Endometrial microvascular endothelial cells (primary cell): Measurements from ENCODE around the gene FAM83C. TPM values are rescaled to one million over a fixed set of nuclear protein-coding genes. Genes with fewer than 3 reads are reported as not detected.
"Not testable (repeated sequence)": the region's sequence is repeated elsewhere in the genome, so short reads cannot be mapped to it uniquely, and the experiment has no call there.

Experiments used
- in situ Hi-C: cut with HindIII; loops from 2 replicates; pipeline ENCODE4 v1.10.0; 2017; ENCODE audit warnings: low sequenced_read_pairs, low pct_unique_long_range_greater_than_20kb; ENCODE audit errors: inconsistent ontology term
- total RNA-seq: library from RNA; depleted of rRNA; stranded (reverse); fragments of >200 nt; gene quantifications from one replicate; pipeline ENCODE4 v1.2.3, GENCODE V29; 2015; ENCODE audit errors: inconsistent ontology term

The FAM83C gene
- total RNA-seq, 1 donor from 2014 or later: not detected

GRCh38 chr20:35274172-35275092 lies 17.8 kb downstream of the FAM83C start:
- in situ Hi-C loops: no loop called here

- in situ Hi-C loops: no loop called here
Measured at GRCh38 chr20:35273449-35274171, 18.6 kb downstream of the FAM83C start.

DNA sequence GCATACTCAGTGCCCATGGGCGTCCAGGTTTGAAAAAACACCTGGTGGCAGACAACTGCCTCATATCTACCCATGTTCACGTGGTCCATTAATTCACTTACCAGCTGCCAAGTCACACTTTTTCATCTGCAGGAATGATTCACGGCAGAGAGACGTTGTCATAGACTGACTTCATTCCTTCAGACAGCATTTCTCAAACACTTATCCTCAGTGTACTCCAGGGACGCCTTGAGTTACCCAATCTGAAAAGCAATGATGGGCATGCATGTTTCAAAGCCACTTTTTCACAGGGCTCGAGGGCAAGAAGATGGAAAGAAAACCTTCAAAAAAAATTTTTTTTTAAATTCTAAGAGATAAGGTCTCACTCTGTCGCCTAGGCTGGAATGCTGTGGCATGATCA lies 20.3 kb downstream of the FAM83C start:
- in situ Hi-C loops: no loop called here

DNA sequence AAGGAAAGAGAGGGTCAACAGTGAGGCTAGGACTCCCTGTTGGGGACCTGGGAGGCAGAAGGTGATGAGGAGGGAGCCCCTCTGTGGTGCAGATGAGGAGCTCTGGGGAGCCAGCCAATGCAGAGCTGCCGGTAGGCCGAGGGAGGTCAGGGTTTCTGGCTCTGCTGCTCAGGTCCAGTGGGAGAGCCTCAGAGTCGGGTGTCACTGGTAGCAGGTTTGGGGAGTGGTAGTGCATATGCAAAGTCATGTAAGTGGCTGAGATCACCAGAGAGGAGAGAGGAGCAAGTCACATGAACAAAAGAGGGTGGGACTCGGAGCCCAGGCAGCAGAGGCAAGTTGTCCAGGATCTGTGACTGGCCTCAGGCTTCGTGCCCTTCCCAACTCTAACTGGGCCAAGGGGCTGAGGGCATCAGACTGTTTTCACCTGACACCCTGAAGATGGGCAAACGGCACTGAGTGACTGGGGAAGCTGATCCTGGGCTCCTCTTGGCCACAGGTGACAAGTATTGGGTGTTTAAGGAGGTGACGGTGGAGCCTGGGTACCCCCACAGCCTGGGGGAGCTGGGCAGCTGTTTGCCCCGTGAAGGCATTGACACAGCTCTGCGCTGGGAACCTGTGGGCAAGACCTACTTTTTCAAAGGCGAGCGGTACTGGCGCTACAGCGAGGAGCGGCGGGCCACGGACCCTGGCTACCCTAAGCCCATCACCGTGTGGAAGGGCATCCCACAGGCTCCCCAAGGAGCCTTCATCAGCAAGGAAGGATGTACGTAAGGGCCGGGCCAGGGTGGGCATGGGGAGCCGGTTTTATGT lies 20.9 kb downstream of the FAM83C start:
- in situ Hi-C loops: no loop called here

GRCh38 chr20:35270021-35270902 lies 22.0 kb downstream of the FAM83C start:
- in situ Hi-C loops: no loop called here

DNA sequence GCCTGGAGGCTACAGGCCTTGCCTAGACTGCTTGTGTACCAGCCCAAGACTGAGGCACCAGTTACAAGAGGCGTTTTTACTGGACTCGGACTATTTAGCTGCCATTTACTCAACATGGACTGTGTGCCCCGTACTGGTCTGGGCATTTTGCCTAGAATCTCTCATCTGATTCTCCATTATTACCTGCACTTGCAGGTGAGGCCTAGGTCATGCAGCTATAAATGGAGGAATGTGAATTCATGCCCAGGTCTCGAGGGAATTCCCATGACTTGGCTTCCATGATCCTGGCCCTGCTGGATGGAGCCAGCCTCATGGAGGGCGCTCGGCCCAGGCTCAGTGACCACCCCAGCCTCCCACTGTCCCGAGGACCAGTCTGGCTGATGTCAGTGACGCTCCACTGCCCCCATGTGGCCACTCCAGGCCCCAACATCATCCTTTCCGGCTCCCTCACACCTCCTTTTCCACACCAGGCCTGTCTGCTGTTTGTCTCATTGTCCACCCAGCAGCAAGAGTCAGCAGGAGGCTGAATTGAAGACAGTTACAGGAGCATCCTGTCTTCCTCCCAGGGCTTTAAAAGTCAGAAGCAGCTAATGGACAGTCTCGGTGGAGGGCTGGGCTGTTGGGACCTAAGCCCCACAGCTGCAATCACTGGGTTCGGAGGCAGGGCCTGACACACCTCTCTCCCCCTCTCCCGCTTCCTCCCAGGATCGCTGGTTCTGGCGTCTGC lies 23.0 kb downstream of the FAM83C start:
- in situ Hi-C loops: no loop called here

DNA sequence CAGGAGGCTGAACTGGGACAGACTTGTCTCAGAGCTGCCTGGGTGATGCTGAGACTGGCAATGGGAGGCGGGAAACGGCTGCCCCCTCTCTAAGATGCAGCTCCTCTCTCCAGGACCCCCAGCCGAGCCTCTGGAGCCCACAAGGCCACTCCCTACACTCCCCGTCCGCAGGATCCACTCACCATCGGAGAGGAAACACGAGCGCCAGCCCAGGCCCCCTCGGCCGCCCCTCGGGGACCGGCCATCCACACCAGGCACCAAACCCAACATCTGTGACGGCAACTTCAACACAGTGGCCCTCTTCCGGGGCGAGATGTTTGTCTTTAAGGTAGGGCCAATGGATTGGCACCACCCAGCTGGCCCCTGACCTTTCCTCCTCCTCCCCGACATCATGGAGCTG lies 25.1 kb downstream of the FAM83C start:
- in situ Hi-C loops: no loop called here

- in situ Hi-C loops: no loop called here
Measured at GRCh38 chr20:35264755-35265154, 27.5 kb downstream of the FAM83C start.

DNA sequence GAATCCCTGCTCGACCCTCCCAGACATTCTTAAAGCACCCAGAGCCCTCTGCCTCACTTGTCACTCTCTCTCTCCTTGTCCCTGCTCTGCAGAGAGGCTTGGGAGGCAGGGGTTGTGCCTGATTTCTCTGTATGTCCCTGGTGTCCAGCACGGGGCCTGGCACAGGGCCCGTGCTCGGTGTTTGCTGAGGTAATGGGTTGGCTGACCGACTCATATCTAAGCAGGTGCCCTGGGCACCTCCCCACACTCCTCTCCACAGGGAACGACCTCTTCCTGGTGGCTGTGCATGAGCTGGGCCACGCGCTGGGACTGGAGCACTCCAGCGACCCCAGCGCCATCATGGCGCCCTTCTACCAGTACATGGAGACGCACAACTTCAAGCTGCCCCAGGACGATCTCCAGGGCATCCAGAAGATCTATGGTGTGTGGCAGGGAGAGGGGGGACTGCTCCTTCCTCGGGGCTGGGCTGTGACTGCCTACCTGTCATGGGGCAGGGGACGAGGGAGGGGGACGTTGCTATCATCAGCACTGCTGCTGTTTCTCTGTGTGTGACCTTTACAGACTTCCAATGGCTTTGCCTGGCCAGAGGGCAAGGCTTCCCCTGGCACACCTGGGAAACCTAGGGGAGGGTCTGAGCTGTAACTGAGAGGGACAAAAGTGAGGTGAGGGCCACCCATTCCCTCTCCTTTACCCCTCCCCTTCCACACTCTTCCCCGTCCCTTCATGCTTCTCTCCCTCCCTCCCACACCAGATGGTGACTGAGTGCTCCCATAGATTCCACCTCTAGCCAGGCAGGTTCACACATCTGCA lies 28.5 kb downstream of the FAM83C start:
- in situ Hi-C loops: no loop called here

DNA sequence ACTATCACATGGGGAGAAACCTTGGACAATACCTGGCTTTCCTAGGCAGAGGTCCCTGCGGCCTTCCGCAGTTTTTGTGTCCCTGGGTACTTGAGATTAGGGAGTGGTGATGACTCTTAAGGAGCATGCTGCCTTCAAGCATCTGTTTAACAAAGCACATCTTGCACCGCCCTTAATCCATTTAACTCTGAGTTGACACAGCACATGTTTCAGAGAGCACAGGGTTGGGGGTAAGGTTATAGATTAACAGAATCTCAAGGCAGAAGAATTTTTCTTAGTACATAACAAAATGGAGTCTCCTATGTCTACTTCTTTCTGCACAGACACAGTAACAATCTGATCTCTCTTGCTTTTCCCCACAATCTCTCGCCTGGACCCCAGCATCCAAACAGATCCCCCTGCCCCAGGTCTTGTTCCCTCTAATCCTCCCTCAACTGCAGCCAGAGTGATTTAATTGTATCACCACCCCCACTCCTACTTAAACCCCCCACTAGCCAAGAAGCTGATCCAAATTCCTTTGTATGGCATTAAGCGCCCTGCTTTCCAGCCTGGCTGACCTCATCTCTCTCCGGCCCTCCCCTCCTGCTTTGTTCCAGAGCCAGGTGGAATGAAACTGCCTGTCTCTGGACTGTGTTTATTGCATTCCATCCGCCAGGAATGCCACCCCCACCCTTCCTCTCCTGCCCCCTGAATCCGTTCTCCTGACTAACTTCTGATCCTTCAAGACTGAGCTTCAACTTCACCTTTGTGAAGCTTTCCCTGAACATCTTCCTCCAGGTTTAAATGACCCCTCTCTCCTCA lies 29.3 kb downstream of the FAM83C start:
- in situ Hi-C loops: not testable (repeated sequence)

DNA sequence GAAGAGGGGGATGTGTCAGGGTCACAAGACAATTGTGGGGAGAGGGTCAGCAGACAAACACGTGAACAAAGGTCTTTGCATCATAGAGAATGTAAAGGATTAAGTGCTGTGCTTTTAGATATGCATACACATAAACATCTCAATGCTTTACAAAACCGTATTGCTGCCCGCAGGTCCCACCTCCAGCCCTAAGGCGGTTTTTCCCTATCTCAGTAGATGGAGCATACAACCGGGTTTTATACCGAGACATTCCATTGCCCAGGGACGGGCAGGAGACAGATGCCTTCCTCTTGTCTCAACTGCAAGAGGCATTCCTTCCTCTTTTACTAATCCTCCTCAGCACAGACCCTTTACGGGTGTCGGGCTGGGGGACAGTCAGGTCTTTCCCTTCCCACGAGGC lies 29.9 kb downstream of the FAM83C start:
- in situ Hi-C loops: not testable (repeated sequence)

GRCh38 chr20:35260426-35260825 lies 31.8 kb downstream of the FAM83C start:
- in situ Hi-C loops: no loop called here

DNA sequence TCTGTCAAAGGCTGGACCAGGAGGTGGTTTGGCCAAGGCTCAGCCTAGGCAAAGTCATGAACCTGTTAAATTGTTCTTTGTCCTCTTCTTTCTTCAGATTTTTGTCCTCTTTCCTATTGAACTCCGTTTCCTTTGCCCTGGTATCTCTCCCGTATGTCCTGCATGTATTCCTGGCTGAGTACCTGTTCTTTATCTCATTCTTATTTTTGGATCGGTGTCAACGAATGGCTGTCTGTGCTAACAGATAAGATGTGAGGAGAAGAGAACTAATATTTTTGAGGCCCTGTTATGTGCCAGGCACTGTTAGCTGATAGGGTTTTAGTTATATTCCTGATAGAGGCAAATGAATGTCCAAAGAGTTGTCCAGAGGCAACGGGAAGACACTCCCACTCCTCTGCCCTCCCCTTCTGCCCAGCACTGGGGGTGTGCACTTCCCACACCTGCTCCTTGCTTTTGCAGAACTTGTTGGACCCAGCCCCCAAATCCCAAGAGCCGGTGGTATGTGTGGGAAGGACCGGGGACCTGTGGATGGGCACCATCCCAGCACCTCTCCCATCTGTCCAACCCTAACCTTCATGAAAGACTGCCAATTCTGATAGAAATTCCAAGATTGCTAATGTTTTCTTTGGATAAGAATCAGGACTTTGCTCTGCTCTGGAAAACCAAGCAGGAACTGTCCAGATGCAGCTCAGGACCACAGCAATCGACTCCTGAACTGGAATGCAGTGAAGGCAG lies 34.9 kb downstream of the FAM83C start:
- in situ Hi-C loops: no loop called here

DNA sequence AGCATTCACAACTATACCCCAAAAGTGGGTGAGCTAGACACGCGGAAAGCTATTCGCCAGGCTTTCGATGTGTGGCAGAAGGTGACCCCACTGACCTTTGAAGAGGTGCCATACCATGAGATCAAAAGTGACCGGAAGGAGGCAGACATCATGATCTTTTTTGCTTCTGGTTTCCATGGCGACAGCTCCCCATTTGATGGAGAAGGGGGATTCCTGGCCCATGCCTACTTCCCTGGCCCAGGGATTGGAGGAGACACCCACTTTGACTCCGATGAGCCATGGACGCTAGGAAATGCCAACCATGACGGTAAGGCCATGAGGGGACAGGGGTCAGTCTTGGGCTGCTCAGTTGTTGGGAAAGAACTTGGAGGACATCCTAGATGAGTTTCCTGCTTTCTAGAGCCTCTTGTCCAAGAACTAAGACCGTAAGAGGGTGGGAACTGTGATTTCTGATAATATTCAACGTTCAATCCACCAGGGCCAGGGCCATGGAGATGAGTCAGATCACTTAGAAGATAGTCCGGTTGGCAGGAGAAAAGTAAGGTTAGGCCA lies 37.7 kb downstream of the FAM83C start:
- in situ Hi-C loops: no loop called here

GRCh38 chr20:35253010-35253409 lies 39.2 kb downstream of the FAM83C start:
- in situ Hi-C loops: no loop called here
